Activated naive CD8-positive, alpha-beta T cell treated with anti-CD3 and anti-CD28 coated beads, Interleukin-2, amount 50 U/mL, for 16 hours (primary cell): ENCODE data around the gene MTCL3.

ENCODE experiments used
- DNase-seq: peaks from one replicate; pipeline ENCODE4 v3.0.0-alpha.2; 2020; ENCODE audit warnings: low read depth, low spot score

MTCL3 gene

GRCh38 chr6:127518710-127519468 is at the start of gene MTCL3:
TSS of gene MTCL3 (minus strand) at chr6:127519335.
- no peak for DNase-seq

GRCh38 chr6:127567476-127567875 is 48.3 kb upstream of the MTCL3 start:
- no peak for DNase-seq

GRCh38 chr6:127566651-127567050 is 47.5 kb upstream of the MTCL3 start:
- DNase-seq, result no peak

GRCh38 chr6:127566119-127566518 is 47.0 kb upstream of the MTCL3 start:
- DNase-seq, result no peak

GRCh38 chr6:127564761-127565160 is 45.6 kb upstream of the MTCL3 start:
- no peak for DNase-seq

- no peak for DNase-seq
Observed at GRCh38 chr6:127561660-127562059, 42.5 kb upstream of the MTCL3 start.

GRCh38 chr6:127554435-127555006 is 35.4 kb upstream of the MTCL3 start:
- no peak for DNase-seq

- DNase-seq, result no peak
Observed at GRCh38 chr6:127550403-127550802, 31.3 kb upstream of the MTCL3 start.

- DNase-seq, result no peak
Observed at GRCh38 chr6:127547904-127548649, 28.9 kb upstream of the MTCL3 start.

- DNase-seq, result no peak
Observed at GRCh38 chr6:127547215-127547614, 28.1 kb upstream of the MTCL3 start.

GRCh38 chr6:127539272-127539671 is 20.1 kb upstream of the MTCL3 start:
- DNase-seq, result no peak

GRCh38 chr6:127538750-127539264 is 19.7 kb upstream of the MTCL3 start:
- no peak for DNase-seq

GRCh38 chr6:127533736-127534135 is 14.6 kb upstream of the MTCL3 start:
- no peak for DNase-seq

GRCh38 chr6:127533011-127533410 is 13.9 kb upstream of the MTCL3 start:
- no peak for DNase-seq

GRCh38 chr6:127522714-127523113 is 3.6 kb upstream of the MTCL3 start:
- no peak for DNase-seq

GRCh38 chr6:127520066-127520465 is 931 bp upstream of the MTCL3 start:
- DNase-seq, result no peak

- DNase-seq, result no peak
Observed at GRCh38 chr6:127519469-127519785, 292 bp upstream of the MTCL3 start.

GRCh38 chr6:127518191-127518709 is 885 bp downstream of the MTCL3 start:
- DNase-seq, result no peak

- DNase-seq, result no peak
Observed at GRCh38 chr6:127517693-127518092, 1.4 kb downstream of the MTCL3 start.

GRCh38 chr6:127516662-127517273 is 2.4 kb downstream of the MTCL3 start:
- DNase-seq, result no peak

- DNase-seq, result no peak
Observed at GRCh38 chr6:127515794-127516661, 3.1 kb downstream of the MTCL3 start.
